Measurements from ENCODE around the gene ARHGEF1.
A peak's percentile ranks its signal among the peaks of the same experiment; 100 is the strongest.

The ARHGEF1 gene

GRCh38 chr19:41882568-41883462, at the start of gene ARHGEF1:
Gene ARHGEF1 (plus strand): TSS chr19:41883184. CDS start chr19:41888083, 4,899 bp downstream.
- no peak for DNase-seq (ENCODE audit: low read depth)

- no peak for DNase-seq (ENCODE audit: low read depth)
Observed at GRCh38 chr19:41837981-41838708, 44.8 kb upstream of the ARHGEF1 start.

- DNase-seq (ENCODE audit: low read depth), result no peak
Observed at GRCh38 chr19:41839211-41839610, 43.8 kb upstream of the ARHGEF1 start.

- no peak for DNase-seq (ENCODE audit: low read depth)
Observed at GRCh38 chr19:41843371-41843770, 39.6 kb upstream of the ARHGEF1 start.

GRCh38 chr19:41844601-41845000, 38.4 kb upstream of the ARHGEF1 start, which contains the start of gene LYPD4:
Gene LYPD4 (minus strand): TSS chr19:41844683. CDS start chr19:41839285, 5,398 bp downstream.
- DNase-seq (ENCODE audit: low read depth), result no peak

GRCh38 chr19:41845001-41845050, 38.2 kb upstream of the ARHGEF1 start, which contains the start of gene DMRTC2:
Gene DMRTC2 (plus strand): TSS chr19:41845042. CDS start chr19:41847429, 2,387 bp downstream.
- no peak for DNase-seq (ENCODE audit: low read depth)

- no peak for DNase-seq (ENCODE audit: low read depth)
Observed at GRCh38 chr19:41845051-41845590, 37.9 kb upstream of the ARHGEF1 start.

GRCh38 chr19:41847351-41848105, 35.5 kb upstream of the ARHGEF1 start:
- no peak for DNase-seq (ENCODE audit: low read depth)

GRCh38 chr19:41848666-41849065, 34.3 kb upstream of the ARHGEF1 start:
- DNase-seq (ENCODE audit: low read depth), result no peak

GRCh38 chr19:41849067-41849466, 33.9 kb upstream of the ARHGEF1 start:
- DNase-seq (ENCODE audit: low read depth), result no peak

- DNase-seq (ENCODE audit: low read depth), result no peak
Observed at GRCh38 chr19:41850381-41850780, 32.6 kb upstream of the ARHGEF1 start.

- DNase-seq (ENCODE audit: low read depth), result no peak
Observed at GRCh38 chr19:41851456-41851855, 31.5 kb upstream of the ARHGEF1 start.

GRCh38 chr19:41853344-41853743, 29.6 kb upstream of the ARHGEF1 start:
- DNase-seq (ENCODE audit: low read depth), result no peak

- no peak for DNase-seq (ENCODE audit: low read depth)
Observed at GRCh38 chr19:41853768-41854167, 29.2 kb upstream of the ARHGEF1 start.

GRCh38 chr19:41859213-41859617, 23.8 kb upstream of the ARHGEF1 start:
- DNase-seq (ENCODE audit: low read depth), result no peak

GRCh38 chr19:41859618-41860418, 23.2 kb upstream of the ARHGEF1 start, which contains the start of gene RPS19:
Gene RPS19 (plus strand): TSS chr19:41860255. CDS start chr19:41860775, 520 bp downstream.
- DNase-seq (ENCODE audit: low read depth), result peak; percentile 97

- no peak for DNase-seq (ENCODE audit: low read depth)
Observed at GRCh38 chr19:41860419-41861115, 22.4 kb upstream of the ARHGEF1 start.

GRCh38 chr19:41861116-41861768, 21.7 kb upstream of the ARHGEF1 start:
- no peak for DNase-seq (ENCODE audit: low read depth)

GRCh38 chr19:41861846-41862245, 21.1 kb upstream of the ARHGEF1 start:
- no peak for DNase-seq (ENCODE audit: low read depth)

GRCh38 chr19:41862445-41862986, 20.5 kb upstream of the ARHGEF1 start:
- no peak for DNase-seq (ENCODE audit: low read depth)

Measured in stimulated activated CD8-positive, alpha-beta memory T cell treated with anti-CD3 and anti-CD28 coated beads, Interleukin-7, amount 100 ng/mL, for 24 hours (primary cell).